H1 (cell line): Measurements from ENCODE around the gene SOCS4. TPM values are rescaled to one million over a fixed set of nuclear protein-coding genes. Genes with fewer than 3 reads are reported as not detected.

ENCODE experiments used
- BCL11A ChIP-seq, 2 experiments: IDR thresholded peaks; one replicate each; pipeline ENCODE4 v1.6.1; 2011; ENCODE audit warnings: low read depth in 2 of 2, low read length in 2 of 2, mild to moderate bottlenecking in 2 of 2
- BRCA1 ChIP-seq: IDR thresholded peaks from 2 replicates; pipeline ENCODE4 v1.6.1; 2012; ENCODE audit warnings: low read depth, low read length, improper control_type of control experiment
- CBX8 ChIP-seq: fragments of 300-800, 300-1000 bp; sonication (generic); IDR thresholded peaks from 2 replicates; pipeline ENCODE4 v1.7.1; 2016; ENCODE audit warnings: low read depth, low read length, borderline replicate concordance
- CHD1 ChIP-seq: IDR thresholded peaks from 2 replicates; pipeline ENCODE4 v1.6.1; 2012; ENCODE audit warnings: low read depth, low read length, improper control_type of control experiment
- CHD2 ChIP-seq: IDR thresholded peaks from 2 replicates; pipeline ENCODE4 v1.6.1; 2012; ENCODE audit warnings: low read length, improper control_type of control experiment
- CREB1 ChIP-seq: IDR thresholded peaks from 2 replicates; pipeline ENCODE4 v1.6.1; 2012; ENCODE audit warnings: inconsistent platforms
- E2F6 ChIP-seq: IDR thresholded peaks from 2 replicates; pipeline ENCODE4 v1.6.1; 2012; ENCODE audit warnings: inconsistent platforms
- EP300 ChIP-seq, 2 experiments: IDR thresholded peaks; 1 replicate in 1 of 2; 2 replicates in 1 of 2; pipeline ENCODE4 v1.6.1; 2011 to 2012; ENCODE audit warnings: low read depth in 2 of 2, low read length in 2 of 2, mild to moderate bottlenecking in 2 of 2, borderline replicate concordance in 1 of 2, inconsistent platforms in 1 of 2, moderate library complexity in 1 of 2
- JUND ChIP-seq: IDR thresholded peaks from 2 replicates; pipeline ENCODE4 v1.6.1; 2011; ENCODE audit warnings: mild to moderate bottlenecking, improper control_type of control experiment, low read length
- PHF8 ChIP-seq: fragments of 200-600 bp; sonication (generic); conservative IDR thresholded peaks from 2 replicates; pipeline ENCODE4 v1.7.1; 2012; ENCODE audit warnings: low read depth, mild to moderate bottlenecking, inconsistent platforms, low read length, moderate library complexity
- RBBP5 ChIP-seq: IDR thresholded peaks from 2 replicates; pipeline ENCODE4 v1.7.1; 2012; ENCODE audit warnings: low read depth, mild to moderate bottlenecking, inconsistent platforms, low read length, moderate library complexity, borderline replicate concordance
- SAP30 ChIP-seq: fragments of 300-600 bp; sonication (generic); IDR thresholded peaks from 2 replicates; pipeline ENCODE4 v1.7.1; 2012; ENCODE audit warnings: low read length, moderate library complexity, mild to moderate bottlenecking, inconsistent platforms; ENCODE audit not compliant: insufficient read depth, insufficient replicate concordance
- SIN3A ChIP-seq, 2 experiments: IDR thresholded peaks in 1 of 2; conservative IDR thresholded peaks in 1 of 2; 2 replicates each; pipeline ENCODE4 v1.6.1; 2011 to 2012; ENCODE audit warnings: low read length in 2 of 2, improper control_type of control experiment in 1 of 2, low read depth in 1 of 2, mild to moderate bottlenecking in 1 of 2
- SIX5 ChIP-seq: IDR thresholded peaks from 2 replicates; pipeline ENCODE4 v1.6.1; 2011; ENCODE audit warnings: mild to moderate bottlenecking, low read depth, low read length
- TAF1 ChIP-seq: IDR thresholded peaks from 2 replicates; pipeline ENCODE4 v1.6.1; 2011; ENCODE audit warnings: mild to moderate bottlenecking, low read depth, low read length
- TBP ChIP-seq: IDR thresholded peaks from 2 replicates; pipeline ENCODE4 v1.6.1; 2011; ENCODE audit warnings: low read depth, low read length, improper control_type of control experiment
- USF2 ChIP-seq: IDR thresholded peaks from 2 replicates; pipeline ENCODE4 v1.6.1; 2011; ENCODE audit warnings: low read length, improper control_type of control experiment
- polyA plus RNA-seq, 7 experiments: library from polyadenylated mRNA; depleted of rRNA in 3 of 7; stranded (reverse) in 5 of 7; unstranded in 2 of 7; fragments of >200 nt in 5 of 7; fragments of 200-250 nt in 2 of 7; gene quantifications; 1 replicate in 5 of 7; 2 replicates in 1 of 7; 4 replicates in 1 of 7; pipeline versions ENCODE4 v1.2.1 to v1.2.3, GENCODE V29; 2011 to 2013; ENCODE audit warnings: missing spikeins in 2 of 7, mixed read lengths in 2 of 7
- total RNA-seq: library from RNA; stranded (reverse); fragmentation: NEBNext Ultra II Directional; extraction: Animal tissue kit (Norgen Biotek cat#: 25700); gene quantifications from 2 replicates; pipeline ENCODE4 v1.2.1, GENCODE V29; 2021
- TF ChIP-seq, protein P1 (sequence below), 3 experiments: IDR thresholded peaks; 1 replicate in 2 of 3; 2 replicates in 1 of 3; pipeline versions ENCODE4 v1.5.1 to v1.6.1; 2011; ENCODE audit warnings: low read length in 3 of 3, mild to moderate bottlenecking in 3 of 3, inconsistent platforms in 2 of 3, low read depth in 1 of 3, moderate library complexity in 1 of 3; ENCODE audit not compliant: insufficient read depth in 1 of 3; ENCODE audit errors: control extremely low read depth in 1 of 3

The SOCS4 gene
- total and polyA plus RNA-seq, 2 of the 8 experiments (the other 6 are each of a cell fraction or from before 2014, with no cell fraction given), result 5.5 to 31.5 TPM

DNA sequence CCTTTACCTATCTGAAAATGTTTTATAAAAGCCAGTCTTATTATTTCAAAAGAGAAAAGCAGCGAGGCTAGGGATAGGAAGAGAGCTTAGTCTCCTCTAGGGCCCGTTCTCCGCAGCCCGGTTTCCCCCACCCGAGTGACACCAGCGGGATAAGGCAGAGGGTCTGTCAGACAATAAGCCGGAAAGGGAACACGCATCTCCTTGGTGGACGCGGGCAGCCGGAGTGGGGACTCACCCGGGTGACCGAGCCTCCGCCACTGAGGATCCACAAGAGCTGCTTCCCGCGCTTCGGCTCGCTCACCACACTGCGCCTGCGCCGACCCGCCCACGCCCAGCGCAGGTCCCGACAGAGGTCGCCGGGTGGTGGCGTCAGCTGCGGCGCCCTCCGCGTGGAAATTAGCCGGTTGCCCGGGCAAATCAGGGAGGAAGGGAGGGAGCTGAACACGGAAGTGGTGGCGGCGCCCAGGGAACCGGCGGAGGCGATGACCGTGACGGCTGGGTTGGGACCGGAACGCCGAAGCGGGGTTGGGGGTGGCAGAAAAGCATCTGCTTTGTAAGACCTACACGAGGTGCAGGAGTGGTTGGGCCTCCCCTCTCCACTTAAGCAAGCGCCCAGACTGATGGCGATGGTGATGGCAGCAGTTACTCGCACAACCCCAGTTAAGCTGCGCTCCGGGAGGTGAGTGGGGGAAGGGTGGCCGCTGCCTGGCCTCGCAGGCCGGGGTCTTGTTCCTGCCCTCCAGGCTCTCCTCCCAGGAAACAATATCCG lies at the start of gene SOCS4, which contains the start of gene WDHD1 (continued):
- TF ChIP-seq USF2, result no peak
- peak; percentile 61 to 89; a peak in 3 of 4 replicates for TF ChIP-seq SIN3A (conservative IDR thresholded peaks at IDR 0.05 in 1 of 2, IDR thresholded peaks at IDR 0.05 in 1 of 2; ENCODE audit: low read depth in 1 of 2, low read length in 2 of 2)
- TF ChIP-seq CREB1, result peak; percentile 98
- TF ChIP-seq CBX8, result no peak
- TF ChIP-seq PHF8, result peak; percentile 93
- peak; percentile 38; the same call in 1 of the 2 replicates for TF ChIP-seq JUND
- no peak for TF ChIP-seq CHD1
- no peak for TF ChIP-seq BCL11A (IDR thresholded peaks at IDR 0.05; ENCODE audit: low read depth in 2 of 2, low read length in 2 of 2)
- TF ChIP-seq CHD2, result no peak
- TF ChIP-seq EP300 (IDR thresholded peaks at IDR 0.05; ENCODE audit: borderline replicate concordance in 1 of 2, low read depth in 2 of 2, low read length in 2 of 2), result no peak
- peak; percentile 95 for TF ChIP-seq TAF1
- TF ChIP-seq, protein P1, sequence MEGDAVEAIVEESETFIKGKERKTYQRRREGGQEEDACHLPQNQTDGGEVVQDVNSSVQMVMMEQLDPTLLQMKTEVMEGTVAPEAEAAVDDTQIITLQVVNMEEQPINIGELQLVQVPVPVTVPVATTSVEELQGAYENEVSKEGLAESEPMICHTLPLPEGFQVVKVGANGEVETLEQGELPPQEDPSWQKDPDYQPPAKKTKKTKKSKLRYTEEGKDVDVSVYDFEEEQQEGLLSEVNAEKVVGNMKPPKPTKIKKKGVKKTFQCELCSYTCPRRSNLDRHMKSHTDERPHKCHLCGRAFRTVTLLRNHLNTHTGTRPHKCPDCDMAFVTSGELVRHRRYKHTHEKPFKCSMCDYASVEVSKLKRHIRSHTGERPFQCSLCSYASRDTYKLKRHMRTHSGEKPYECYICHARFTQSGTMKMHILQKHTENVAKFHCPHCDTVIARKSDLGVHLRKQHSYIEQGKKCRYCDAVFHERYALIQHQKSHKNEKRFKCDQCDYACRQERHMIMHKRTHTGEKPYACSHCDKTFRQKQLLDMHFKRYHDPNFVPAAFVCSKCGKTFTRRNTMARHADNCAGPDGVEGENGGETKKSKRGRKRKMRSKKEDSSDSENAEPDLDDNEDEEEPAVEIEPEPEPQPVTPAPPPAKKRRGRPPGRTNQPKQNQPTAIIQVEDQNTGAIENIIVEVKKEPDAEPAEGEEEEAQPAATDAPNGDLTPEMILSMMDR (IDR thresholded peaks at IDR 0.05; ENCODE audit: control extremely low read depth in 1 of 3, insufficient read depth in 1 of 3, low read depth in 1 of 3, low read length in 3 of 3), result peak in 1 of 3 experiments; percentile 7; a peak in 1 of 4 replicates
- TF ChIP-seq TBP, result peak; percentile 87; the same call in 1 of the 2 replicates
- peak; percentile 99 for TF ChIP-seq RBBP5
- peak; percentile 44 for TF ChIP-seq SAP30
- no peak for TF ChIP-seq BRCA1
- TF ChIP-seq SIX5, result no peak
- TF ChIP-seq E2F6, result peak; percentile 90
